GM12891 (cell line): ENCODE data around the gene TMEM129.

ENCODE experiments used
- DNase-seq: peaks from one replicate; pipeline ENCODE4 v3.0.0; 2011; ENCODE audit warnings: low spot score; ENCODE audit not compliant: insufficient read length
- FAIRE-seq: peaks from 2 replicates; lab custom pipeline; 2011; peaks lifted over from hg19 to GRCh38; lab: Jason Lieb, UNC
- PAX5 ChIP-seq: IDR thresholded peaks from 2 replicates; pipeline ENCODE4 v1.6.1; 2011; ENCODE audit warnings: low read length, moderate library complexity, mild to moderate bottlenecking; ENCODE audit not compliant: insufficient read depth, severe bottlenecking
- POLR2A ChIP-seq: IDR thresholded peaks from 2 replicates; pipeline ENCODE4 v1.6.1; 2011; ENCODE audit warnings: low read depth, low read length, control low read depth
- POLR2AphosphoS5 ChIP-seq: IDR thresholded peaks from 2 replicates; pipeline ENCODE4 v1.6.1; 2011; ENCODE audit warnings: low read depth, low read length, control low read depth
- POU2F2 ChIP-seq: IDR thresholded peaks from 2 replicates; pipeline ENCODE4 v1.6.1; 2011; ENCODE audit warnings: low read depth, mild to moderate bottlenecking, control low read depth, low read length, moderate library complexity
- SPI1 ChIP-seq: IDR thresholded peaks from 2 replicates; pipeline ENCODE4 v1.6.1; 2011; ENCODE audit warnings: low read depth, low read length, control low read depth
- TAF1 ChIP-seq: IDR thresholded peaks from 2 replicates; pipeline ENCODE4 v1.6.1; 2011; ENCODE audit warnings: low read depth, low read length, control low read depth

Gene TMEM129

DNA sequence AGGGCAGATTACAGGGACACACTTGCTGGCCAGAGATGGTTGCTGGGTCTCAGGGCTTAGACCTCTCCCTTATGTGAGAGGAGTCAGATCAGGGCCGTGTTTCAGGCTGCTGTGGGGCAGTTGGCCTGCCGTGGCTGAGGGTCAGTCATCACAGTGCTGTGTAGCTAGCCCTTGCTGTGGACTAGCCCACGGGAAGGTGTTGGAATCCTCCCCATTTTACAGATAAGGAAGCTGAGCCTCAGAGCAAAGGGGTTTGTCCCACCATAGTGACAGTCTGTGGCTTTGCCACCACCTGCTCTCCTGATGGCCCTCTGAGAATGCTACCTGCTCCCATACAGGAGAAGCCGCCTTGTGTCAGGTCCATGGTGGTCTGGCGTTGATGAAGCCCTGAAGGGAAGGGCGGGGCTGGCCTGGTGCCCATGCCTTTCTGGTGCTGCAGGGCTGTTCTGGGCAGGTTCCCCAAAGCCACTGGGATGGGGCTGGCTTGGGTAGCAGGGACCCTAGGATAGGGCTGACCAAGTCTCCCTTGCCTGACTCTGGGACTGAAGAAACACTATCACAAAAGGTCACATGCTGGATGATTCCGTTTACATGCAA is 34.6 kb downstream of the TMEM129 start:
- DNase-seq, result no peak
- TF ChIP-seq TAF1 (no peak), POLR2A (no peak), POLR2AphosphoS5 (no peak; the same call in 1 of the 2 replicates), SPI1 (no peak), PAX5 (no peak), POU2F2 (no peak)
- no peak for FAIRE-seq

GRCh38 chr4:1685235-1686150 is 35.6 kb downstream of the TMEM129 start:
- TF ChIP-seq POU2F2 (no peak), POLR2AphosphoS5 (no peak), POLR2A (no peak), SPI1 (no peak), PAX5 (no peak), TAF1 (no peak)
- no peak for DNase-seq
- peak; percentile 41 for FAIRE-seq

GRCh38 chr4:1684506-1685234 is 36.5 kb downstream of the TMEM129 start:
- no peak for TF ChIP-seq POLR2AphosphoS5
- TF ChIP-seq POU2F2, result no peak
- TF ChIP-seq PAX5, result no peak
- no peak for TF ChIP-seq TAF1
- no peak for TF ChIP-seq SPI1
- no peak for TF ChIP-seq POLR2A
- no peak for FAIRE-seq
- DNase-seq, result no peak

- TF ChIP-seq POLR2A, result no peak
- TF ChIP-seq TAF1, result no peak
- TF ChIP-seq SPI1, result no peak
- no peak for TF ChIP-seq PAX5
- TF ChIP-seq POU2F2, result no peak
- TF ChIP-seq POLR2AphosphoS5, result no peak
- FAIRE-seq (peak; percentile 96), DNase-seq (peak; percentile 93)
Measured at GRCh38 chr4:1683736-1684505, 37.2 kb downstream of the TMEM129 start, which contains the start of gene FAM53A. Gene FAM53A, minus strand, starts transcription at chr4:1684313. Its CDS starts 15,572 bp downstream, at chr4:1668741.

- no peak for DNase-seq
- TF ChIP-seq POLR2AphosphoS5 (no peak), PAX5 (no peak), POU2F2 (no peak), POLR2A (no peak), SPI1 (no peak)
- FAIRE-seq, result no peak
Measured at GRCh38 chr4:1683261-1683735, 37.8 kb downstream of the TMEM129 start.

GRCh38 chr4:1682860-1683259 is 38.3 kb downstream of the TMEM129 start:
- no peak for FAIRE-seq
- DNase-seq, result no peak
- TF ChIP-seq SPI1 (no peak), TAF1 (no peak), POLR2AphosphoS5 (no peak), POU2F2 (no peak), POLR2A (no peak), PAX5 (no peak)

DNA sequence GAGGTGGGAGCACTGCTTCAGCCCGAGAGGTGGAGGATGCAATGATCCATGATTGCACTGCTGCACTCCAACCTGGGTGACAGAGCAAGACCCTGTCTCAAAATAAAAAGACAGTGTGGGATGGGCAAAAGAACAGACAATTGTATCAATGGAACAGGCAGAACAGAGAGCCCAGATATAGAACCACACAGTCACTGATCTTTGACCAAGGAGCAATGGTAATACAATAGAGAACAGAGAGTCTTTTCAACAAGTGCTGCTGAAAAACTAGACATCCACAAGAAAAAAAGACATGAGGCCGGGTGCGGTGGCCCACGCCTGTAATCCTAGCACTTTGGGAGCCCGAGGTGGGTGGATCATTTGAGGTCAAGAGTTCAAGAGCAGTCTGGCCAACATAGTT is 42.9 kb downstream of the TMEM129 start:
- TF ChIP-seq PAX5, result no peak
- TF ChIP-seq POLR2AphosphoS5, result no peak
- no peak for TF ChIP-seq POLR2A
- TF ChIP-seq SPI1, result no peak
- no peak for TF ChIP-seq POU2F2
- FAIRE-seq (no peak), DNase-seq (no peak)

DNA sequence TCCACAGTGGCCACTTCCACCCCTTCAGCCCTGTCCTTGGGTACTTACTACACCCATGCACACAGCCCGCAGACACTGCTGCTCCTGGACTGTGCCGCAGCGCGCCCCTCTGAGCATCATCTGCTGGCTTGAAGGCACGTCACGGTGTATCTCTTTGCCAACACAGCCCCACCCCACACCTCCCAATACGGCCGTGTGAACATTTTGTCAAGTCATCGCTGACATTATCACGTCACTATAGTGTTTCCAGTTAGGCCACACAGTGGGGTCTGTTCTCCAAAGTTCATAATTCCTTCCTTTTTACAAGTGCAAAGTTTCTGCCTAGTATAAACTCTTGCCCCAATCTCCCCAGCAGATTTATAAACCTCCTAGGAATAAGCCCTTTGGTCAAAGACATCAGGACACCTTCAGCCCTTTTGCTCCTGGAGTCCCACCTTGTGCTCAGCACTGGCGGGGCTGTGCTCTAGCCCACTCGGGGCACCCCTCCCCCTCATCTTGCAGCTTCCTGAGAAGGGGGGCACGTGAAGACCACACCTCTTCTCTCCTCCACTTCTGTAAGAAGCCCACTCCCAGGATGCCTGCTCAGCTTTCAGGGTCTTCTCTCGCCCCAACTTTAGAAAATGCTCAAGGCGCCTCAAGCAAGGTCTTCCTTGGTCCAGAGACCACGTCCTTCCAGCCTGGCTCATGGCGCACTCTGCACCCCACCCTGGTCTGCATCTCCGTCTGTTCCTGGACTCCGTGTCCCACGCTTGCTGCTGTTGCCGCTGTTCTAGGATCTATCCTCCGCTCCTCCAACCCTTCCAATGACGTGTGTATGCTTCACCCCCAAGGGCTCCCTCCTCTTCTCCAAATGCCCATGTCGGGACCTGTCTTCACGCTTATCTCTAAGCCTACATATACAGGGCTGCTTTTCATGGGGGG is 44.3 kb downstream of the TMEM129 start:
- FAIRE-seq, result no peak
- no peak for DNase-seq
- TF ChIP-seq POLR2A, result no peak
- no peak for TF ChIP-seq PAX5
- no peak for TF ChIP-seq POLR2AphosphoS5
- no peak for TF ChIP-seq SPI1
- no peak for TF ChIP-seq POU2F2
- no peak for TF ChIP-seq TAF1
